ENCODE data around the gene RMND5A.
"Not testable (repeated sequence)": the region's sequence is repeated elsewhere in the genome, so short reads cannot be mapped to it uniquely, and the experiment has no call there.

RMND5A gene, protein sequence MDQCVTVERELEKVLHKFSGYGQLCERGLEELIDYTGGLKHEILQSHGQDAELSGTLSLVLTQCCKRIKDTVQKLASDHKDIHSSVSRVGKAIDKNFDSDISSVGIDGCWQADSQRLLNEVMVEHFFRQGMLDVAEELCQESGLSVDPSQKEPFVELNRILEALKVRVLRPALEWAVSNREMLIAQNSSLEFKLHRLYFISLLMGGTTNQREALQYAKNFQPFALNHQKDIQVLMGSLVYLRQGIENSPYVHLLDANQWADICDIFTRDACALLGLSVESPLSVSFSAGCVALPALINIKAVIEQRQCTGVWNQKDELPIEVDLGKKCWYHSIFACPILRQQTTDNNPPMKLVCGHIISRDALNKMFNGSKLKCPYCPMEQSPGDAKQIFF

DNA sequence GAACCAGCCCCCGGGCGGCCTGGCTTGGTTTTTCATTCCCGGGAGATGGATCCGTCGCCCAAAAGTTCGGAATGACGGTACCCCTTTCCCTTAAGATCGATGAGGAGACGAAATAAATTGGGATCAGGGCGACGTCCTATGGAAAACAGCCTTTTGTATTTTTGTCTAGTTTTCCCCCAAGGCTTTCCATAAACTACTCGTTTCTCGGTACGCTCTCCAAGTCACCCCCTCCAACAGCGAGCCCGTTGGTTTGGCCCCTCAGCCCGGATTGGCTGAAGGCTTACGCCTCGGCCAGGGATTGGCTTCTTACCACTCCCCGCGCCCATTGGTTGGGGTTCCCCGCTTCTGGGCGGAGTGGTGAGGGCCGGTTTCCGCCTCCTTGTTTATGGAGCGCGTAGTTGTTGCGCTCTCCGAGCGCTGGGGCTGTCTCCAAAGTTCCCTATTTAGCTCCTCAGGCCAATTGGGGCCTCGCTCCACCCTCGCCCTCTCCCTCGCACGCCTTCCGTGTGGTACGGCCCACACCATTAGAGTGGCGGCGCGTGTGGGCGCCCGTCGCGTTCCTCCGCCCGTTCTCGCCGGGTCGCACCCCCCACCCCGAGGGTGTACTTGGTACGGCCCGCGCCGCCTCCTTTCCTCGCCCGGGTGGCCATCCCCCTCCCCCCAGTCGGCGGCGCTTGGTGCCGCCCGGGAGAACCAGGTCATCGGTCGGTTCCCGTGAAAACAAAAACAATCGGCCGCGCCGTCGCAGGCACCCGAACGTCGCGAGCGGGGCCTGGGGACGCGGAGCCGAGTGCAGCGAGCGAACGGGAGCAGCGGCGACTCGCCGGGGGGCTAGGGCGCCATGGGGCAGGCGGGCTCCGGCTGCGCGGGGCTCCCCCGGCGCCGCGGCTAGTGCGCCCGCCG, at the start of gene RMND5A:
TSS of gene RMND5A (plus strand) at position 655 of the 903 bp plus-strand sequence. CDS start 377 bp downstream, outside the sequence.
- CTCF ChIA-PET; DNase-seq (ENCODE audit: extremely low spot score); POLR2A ChIA-PET: not testable (repeated sequence)

DNA sequence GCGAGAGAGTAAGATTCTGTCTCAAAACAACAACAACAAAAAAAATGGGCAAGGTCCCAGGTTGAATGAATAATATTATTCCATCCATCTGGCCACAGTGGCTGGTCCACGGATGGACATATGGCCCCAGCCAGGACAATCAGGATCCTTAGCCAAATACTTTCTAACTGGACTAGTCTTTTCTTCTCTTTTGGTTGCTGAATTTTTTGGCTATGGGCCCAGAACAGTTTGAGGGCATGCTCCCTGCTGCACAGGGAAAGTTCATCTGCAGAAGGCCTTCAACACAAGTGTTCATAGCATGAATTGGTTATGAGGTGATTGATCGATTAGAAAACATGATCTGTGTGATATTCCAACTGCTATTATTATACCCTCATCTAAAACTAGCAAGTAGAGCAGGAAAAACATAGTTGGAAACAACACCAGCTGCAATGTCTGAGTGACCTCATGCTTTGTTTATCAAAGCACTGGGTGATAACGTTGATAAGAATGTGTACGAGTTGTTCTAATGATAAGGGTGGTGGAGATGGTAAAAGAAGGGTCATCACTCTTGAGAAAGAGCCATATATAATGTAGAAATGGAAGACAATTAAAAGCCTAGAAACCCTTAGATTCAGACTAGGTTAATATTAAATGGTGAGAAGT, 48.6 kb upstream of the RMND5A start:
- no peak for DNase-seq (ENCODE audit: extremely low spot score)
- ChIA-PET CTCF (no interaction called here), POLR2A (no interaction called here)
- TF ChIP-seq ELF4 (IDR thresholded peaks at IDR 0.05), result no peak
- no peak for TF ChIP-seq HDGF (IDR thresholded peaks at IDR 0.05; ENCODE audit: borderline replicate concordance)
- TF ChIP-seq ZNF384 (IDR thresholded peaks at IDR 0.05), result no peak
- no peak for TF ChIP-seq LEF1 (IDR thresholded peaks at IDR 0.05; ENCODE audit: borderline replicate concordance)
- no peak for TF ChIP-seq SUZ12 (IDR thresholded peaks at IDR 0.05)
- no peak for TF ChIP-seq BHLHE40 (IDR thresholded peaks at IDR 0.05; ENCODE audit: borderline replicate concordance)
- no peak for TF ChIP-seq FOXA1 (IDR thresholded peaks at IDR 0.05)
- TF ChIP-seq SP1 (IDR thresholded peaks at IDR 0.05), result no peak
- TF ChIP-seq FOXM1 (IDR thresholded peaks at IDR 0.05; ENCODE audit: borderline replicate concordance), result no peak
- no peak for TF ChIP-seq ARNT (IDR thresholded peaks at IDR 0.05)
- no peak for TF ChIP-seq PKNOX1 (IDR thresholded peaks at IDR 0.05)
- TF ChIP-seq L3MBTL2 (conservative IDR thresholded peaks at IDR 0.05), result no peak
- TF ChIP-seq FOXK2 (IDR thresholded peaks at IDR 0.05), result no peak
- no peak for TF ChIP-seq NFRKB (IDR thresholded peaks at IDR 0.05)
- no peak for TF ChIP-seq TARDBP (IDR thresholded peaks at IDR 0.05)
- no peak for TF ChIP-seq CTBP1 (IDR thresholded peaks at IDR 0.05; ENCODE audit: borderline replicate concordance)

DNA sequence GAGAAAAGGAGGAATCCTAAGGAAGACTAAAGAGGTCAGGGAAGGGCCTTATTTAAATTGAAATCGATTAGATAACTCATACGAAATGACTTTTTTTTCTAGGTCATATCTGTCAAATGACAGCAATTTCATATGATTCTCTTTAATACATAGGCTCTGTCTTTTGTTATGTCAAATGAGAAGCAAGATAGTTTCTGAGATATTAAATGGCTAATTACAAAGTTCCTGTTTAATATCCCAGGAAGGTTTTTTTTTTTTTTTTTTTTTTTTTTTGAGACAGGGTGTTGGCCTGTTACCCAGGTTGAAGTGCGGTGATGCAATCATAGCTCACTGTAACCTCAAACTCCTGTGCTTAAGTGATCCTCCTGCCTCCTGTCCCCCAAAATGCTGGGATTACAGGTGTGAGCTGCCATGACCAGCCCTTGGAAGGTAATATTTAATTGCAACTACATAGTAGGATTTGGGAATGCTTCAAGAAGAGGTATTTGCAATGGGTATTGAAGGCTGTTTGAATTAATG, 48.0 kb upstream of the RMND5A start:
- ChIA-PET POLR2A (no interaction called here), CTCF (no interaction called here)
- TF ChIP-seq PKNOX1 (IDR thresholded peaks at IDR 0.05) (no peak), SP1 (IDR thresholded peaks at IDR 0.05) (no peak), HDGF (IDR thresholded peaks at IDR 0.05; ENCODE audit: borderline replicate concordance) (no peak), ARNT (IDR thresholded peaks at IDR 0.05) (no peak), BHLHE40 (IDR thresholded peaks at IDR 0.05; ENCODE audit: borderline replicate concordance) (no peak), TARDBP (IDR thresholded peaks at IDR 0.05) (no peak), LEF1 (IDR thresholded peaks at IDR 0.05; ENCODE audit: borderline replicate concordance) (no peak), CTBP1 (IDR thresholded peaks at IDR 0.05; ENCODE audit: borderline replicate concordance) (no peak), ELF4 (IDR thresholded peaks at IDR 0.05) (no peak), ZNF384 (IDR thresholded peaks at IDR 0.05) (no peak), FOXM1 (IDR thresholded peaks at IDR 0.05; ENCODE audit: borderline replicate concordance) (no peak), SUZ12 (IDR thresholded peaks at IDR 0.05) (no peak), NFRKB (IDR thresholded peaks at IDR 0.05) (no peak), FOXK2 (IDR thresholded peaks at IDR 0.05) (no peak), FOXA1 (IDR thresholded peaks at IDR 0.05) (no peak), L3MBTL2 (conservative IDR thresholded peaks at IDR 0.05) (no peak)
- DNase-seq (ENCODE audit: extremely low spot score), result no peak

GRCh38 chr2:86673011-86673410, 47.1 kb upstream of the RMND5A start:
- TF ChIP-seq SUZ12 (IDR thresholded peaks at IDR 0.05), result no peak
- TF ChIP-seq SP1 (IDR thresholded peaks at IDR 0.05), result no peak
- TF ChIP-seq PKNOX1 (IDR thresholded peaks at IDR 0.05), result no peak
- TF ChIP-seq TARDBP (IDR thresholded peaks at IDR 0.05), result no peak
- no peak for TF ChIP-seq BHLHE40 (IDR thresholded peaks at IDR 0.05; ENCODE audit: borderline replicate concordance)
- no peak for TF ChIP-seq CTBP1 (IDR thresholded peaks at IDR 0.05; ENCODE audit: borderline replicate concordance)
- TF ChIP-seq ARNT (IDR thresholded peaks at IDR 0.05), result no peak
- no peak for TF ChIP-seq HDGF (IDR thresholded peaks at IDR 0.05; ENCODE audit: borderline replicate concordance)
- no peak for TF ChIP-seq FOXM1 (IDR thresholded peaks at IDR 0.05; ENCODE audit: borderline replicate concordance)
- TF ChIP-seq NFRKB (IDR thresholded peaks at IDR 0.05), result no peak
- no peak for TF ChIP-seq L3MBTL2 (conservative IDR thresholded peaks at IDR 0.05)
- TF ChIP-seq ELF4 (IDR thresholded peaks at IDR 0.05), result no peak
- TF ChIP-seq ZNF384 (IDR thresholded peaks at IDR 0.05), result no peak
- no peak for TF ChIP-seq FOXA1 (IDR thresholded peaks at IDR 0.05)
- no peak for TF ChIP-seq LEF1 (IDR thresholded peaks at IDR 0.05; ENCODE audit: borderline replicate concordance)
- POLR2A ChIA-PET, result no interaction called here
- CTCF ChIA-PET, result no interaction called here
- no peak for DNase-seq (ENCODE audit: extremely low spot score)

DNA sequence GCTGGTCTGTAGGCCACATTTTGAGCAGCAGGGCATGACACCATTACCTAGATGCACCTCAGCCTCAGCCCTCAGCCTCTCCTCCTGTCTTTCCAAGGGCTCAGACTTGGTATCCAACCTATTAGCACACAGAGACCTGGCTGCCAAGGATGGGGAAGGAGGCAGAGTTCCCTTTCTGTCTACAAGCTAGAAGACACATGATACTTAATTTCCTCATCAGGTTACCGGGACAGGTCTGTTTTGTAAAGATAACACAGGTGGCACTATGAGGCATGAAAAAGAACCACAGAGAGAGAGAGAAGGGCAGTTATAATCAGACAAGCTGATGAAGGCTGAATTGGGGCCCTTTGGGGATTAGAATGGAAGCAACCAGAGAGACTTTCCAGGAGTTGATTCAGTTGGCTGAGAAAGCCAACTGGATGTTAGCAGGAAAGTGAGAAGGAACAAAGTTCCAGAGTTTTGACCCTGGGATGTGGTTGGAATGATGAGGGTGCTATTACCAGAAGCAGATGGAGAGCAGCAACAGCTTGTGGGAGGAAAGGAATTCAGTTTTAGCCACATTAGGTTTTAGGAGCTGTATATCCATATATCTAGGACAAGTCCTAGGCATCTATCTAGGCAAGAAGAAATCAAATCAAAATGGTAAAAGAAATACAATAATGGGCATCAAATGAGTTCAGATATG, 46.0 kb upstream of the RMND5A start:
- ChIA-PET CTCF (no interaction called here), POLR2A (no interaction called here)
- no peak for TF ChIP-seq NFRKB (IDR thresholded peaks at IDR 0.05)
- no peak for TF ChIP-seq BHLHE40 (IDR thresholded peaks at IDR 0.05; ENCODE audit: borderline replicate concordance)
- no peak for TF ChIP-seq SUZ12 (IDR thresholded peaks at IDR 0.05)
- no peak for TF ChIP-seq L3MBTL2 (conservative IDR thresholded peaks at IDR 0.05)
- no peak for TF ChIP-seq ARNT (IDR thresholded peaks at IDR 0.05)
- TF ChIP-seq FOXA1 (IDR thresholded peaks at IDR 0.05), result no peak
- TF ChIP-seq FOXK2 (IDR thresholded peaks at IDR 0.05), result no peak
- no peak for TF ChIP-seq ZNF384 (IDR thresholded peaks at IDR 0.05)
- TF ChIP-seq ELF4 (IDR thresholded peaks at IDR 0.05), result no peak
- no peak for TF ChIP-seq LEF1 (IDR thresholded peaks at IDR 0.05; ENCODE audit: borderline replicate concordance)
- no peak for TF ChIP-seq PKNOX1 (IDR thresholded peaks at IDR 0.05)
- no peak for TF ChIP-seq SP1 (IDR thresholded peaks at IDR 0.05)
- TF ChIP-seq FOXM1 (IDR thresholded peaks at IDR 0.05; ENCODE audit: borderline replicate concordance), result no peak
- no peak for TF ChIP-seq TARDBP (IDR thresholded peaks at IDR 0.05)
- TF ChIP-seq HDGF (IDR thresholded peaks at IDR 0.05; ENCODE audit: borderline replicate concordance), result no peak
- no peak for TF ChIP-seq CTBP1 (IDR thresholded peaks at IDR 0.05; ENCODE audit: borderline replicate concordance)
- no peak for DNase-seq (ENCODE audit: extremely low spot score)

Data from HEK293T (cell line).